Prostate gland (tissue), 2 donors: ENCODE measurements around the gene CACFD1. TPM values are rescaled to one million over a fixed set of nuclear protein-coding genes. Genes with fewer than 3 reads are reported as not detected.

Source experiments
- DNase-seq: peaks from one replicate; pipeline ENCODE4 v3.0.0-alpha.2; 2019; ENCODE audit warnings: low spot score
- H3K27ac ChIP-seq, 2 donors: fragments of 200-600 bp; sonication (generic); 2 replicates each; pipeline ENCODE4 v1.5.1; 2017 to 2019
- H3K27me3 ChIP-seq: fragments of 200-600 bp; sonication (generic); replicated peaks from 2 replicates; pipeline ENCODE4 v1.5.1; 2019; ENCODE audit not compliant: insufficient read depth
- H3K36me3 ChIP-seq, 2 donors: fragments of 200-600 bp; sonication (generic); 1 replicate in 1 of 2; 2 replicates in 1 of 2; pipeline versions ENCODE4 v1.5.1 to v1.8.1; 2017 to 2019
- H3K4me1 ChIP-seq: fragments of 200-600 bp; sonication (generic); replicated peaks from 2 replicates; pipeline ENCODE4 v1.5.1; 2019
- H3K4me3 ChIP-seq, 2 donors: fragments of 200-600 bp; sonication (generic); 2 replicates each; pipeline ENCODE4 v1.5.1; 2017 to 2019
- H3K9me3 ChIP-seq: fragments of 200-600 bp; sonication (generic); 2 replicates; pipeline ENCODE4 v1.5.1; 2017
- POLR2A ChIP-seq: fragments of 450-650 bp; IDR thresholded peaks from one replicate; pipeline ENCODE4 v1.6.1; 2016; ENCODE audit warnings: antibody characterized with exemption, mild to moderate bottlenecking
- POLR2AphosphoS5 ChIP-seq: sonication (generic); formaldehyde crosslinking; IDR thresholded peaks from one replicate; pipeline ENCODE4 v1.6.1; 2017; ENCODE audit warnings: antibody characterized with exemption
- WGBS: methylation state at CpG from one replicate; pipeline ENCODE4 v1.1.5; 2018; 5-methylcytosine and 5-hydroxymethylcytosine counted together
- intact Hi-C: fragments of 100-400 bp; cut with DNase I; formaldehyde crosslinking; loops from one replicate; pipeline ENCODE4 v1.14.2; 2022
- total RNA-seq, 2 donors: library from RNA; depleted of rRNA; stranded (reverse); fragments of >200 nt; gene quantifications; one replicate each; pipeline ENCODE4 v1.1.0, GENCODE V29; 2016
- TF ChIP-seq, protein P1 (sequence below), 4 experiments: fragments of 200-600 bp in 2 of 4; fragments of 450-650 bp in 2 of 4; sonication (generic) in 2 of 4; IDR thresholded peaks; 1 replicate in 3 of 4; 2 replicates in 1 of 4; pipeline ENCODE4 v1.5.1; 2016 to 2019; ENCODE audit warnings: antibody characterized with exemption in 4 of 4, mild to moderate bottlenecking in 2 of 4, moderate library complexity in 2 of 4

The CACFD1 gene
- total RNA-seq, 2 donors from 2014 or later = 23.0 to 40.2 TPM

GRCh38 chr9:133495327-133496293, 35.8 kb downstream of the CACFD1 start:
- no peaks in the 10 kb centered on the region for H3K9me3 ChIP-seq
- H3K4me1 ChIP-seq = no peaks in the 10 kb centered on the region
- H3K4me3 ChIP-seq = no peak overlapping the region
- 94% methylated on average over 24 of the region's 24 CpGs for WGBS
- TF ChIP-seq POLR2AphosphoS5 (no peak), POLR2A (no peak)
- TF ChIP-seq, protein P1, sequence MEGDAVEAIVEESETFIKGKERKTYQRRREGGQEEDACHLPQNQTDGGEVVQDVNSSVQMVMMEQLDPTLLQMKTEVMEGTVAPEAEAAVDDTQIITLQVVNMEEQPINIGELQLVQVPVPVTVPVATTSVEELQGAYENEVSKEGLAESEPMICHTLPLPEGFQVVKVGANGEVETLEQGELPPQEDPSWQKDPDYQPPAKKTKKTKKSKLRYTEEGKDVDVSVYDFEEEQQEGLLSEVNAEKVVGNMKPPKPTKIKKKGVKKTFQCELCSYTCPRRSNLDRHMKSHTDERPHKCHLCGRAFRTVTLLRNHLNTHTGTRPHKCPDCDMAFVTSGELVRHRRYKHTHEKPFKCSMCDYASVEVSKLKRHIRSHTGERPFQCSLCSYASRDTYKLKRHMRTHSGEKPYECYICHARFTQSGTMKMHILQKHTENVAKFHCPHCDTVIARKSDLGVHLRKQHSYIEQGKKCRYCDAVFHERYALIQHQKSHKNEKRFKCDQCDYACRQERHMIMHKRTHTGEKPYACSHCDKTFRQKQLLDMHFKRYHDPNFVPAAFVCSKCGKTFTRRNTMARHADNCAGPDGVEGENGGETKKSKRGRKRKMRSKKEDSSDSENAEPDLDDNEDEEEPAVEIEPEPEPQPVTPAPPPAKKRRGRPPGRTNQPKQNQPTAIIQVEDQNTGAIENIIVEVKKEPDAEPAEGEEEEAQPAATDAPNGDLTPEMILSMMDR (IDR thresholded peaks at IDR 0.05) = no peak
- H3K27me3 ChIP-seq = peaks cover 2% of the 10 kb centered on the region
- intact Hi-C loops = no loop called here
- H3K27ac ChIP-seq = no peak overlapping the region
- H3K36me3 ChIP-seq = no peaks in the 10 kb centered on the region
- no peak for DNase-seq

- H3K36me3 ChIP-seq = no peaks in the 10 kb centered on the region
- peaks cover 2% of the 10 kb centered on the region for H3K27me3 ChIP-seq
Measured at GRCh38 chr9:133496861-133497842, 37.4 kb downstream of the CACFD1 start.

DNA sequence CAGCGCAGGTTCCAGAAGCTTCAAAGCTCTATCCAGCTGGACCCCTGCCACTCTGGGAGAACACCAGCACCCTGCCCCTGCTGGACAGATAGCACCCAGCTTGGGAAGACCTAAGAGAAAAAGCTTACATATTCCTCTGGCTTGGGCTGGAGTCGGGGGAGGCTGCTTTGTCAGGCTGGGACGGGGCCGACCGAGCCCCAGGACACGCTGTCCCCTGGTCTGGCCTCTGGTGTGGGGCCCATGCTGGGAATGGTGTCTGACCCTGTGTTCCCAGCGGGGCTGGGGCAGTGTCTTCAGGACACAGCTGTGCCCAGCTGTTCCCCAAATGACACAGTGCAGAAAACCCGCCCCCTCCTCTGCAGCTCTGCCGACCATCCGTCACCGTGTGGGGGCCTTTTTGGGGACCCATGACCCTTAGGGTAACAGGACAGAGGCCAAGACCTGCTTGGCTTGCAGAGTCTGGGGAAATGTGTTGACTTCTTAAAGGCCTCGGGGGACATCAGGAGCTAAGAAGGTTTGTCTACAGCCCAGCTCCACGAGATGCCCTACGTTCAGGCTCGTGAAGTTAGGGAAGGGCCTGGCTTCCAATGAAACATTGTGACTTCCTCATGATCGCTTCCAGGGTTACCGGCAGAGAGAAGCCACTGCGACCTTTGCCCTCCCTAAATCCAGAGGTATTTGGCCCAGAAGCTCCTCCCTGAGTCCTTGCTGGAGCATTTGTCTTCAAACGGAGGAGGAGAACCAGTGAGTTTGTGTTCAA, 39.5 kb downstream of the CACFD1 start:
- intact Hi-C loops = no loop called here
- TF ChIP-seq, protein P1 (IDR thresholded peaks at IDR 0.05) = no peak
- no peak for TF ChIP-seq POLR2AphosphoS5
- TF ChIP-seq POLR2A = no peak
- H3K27me3 ChIP-seq = peaks cover 2% of the 10 kb centered on the region
- no peak overlapping the region for H3K4me3 ChIP-seq
- H3K9me3 ChIP-seq = no peaks in the 10 kb centered on the region
- WGBS = 56% methylated on average over 19 of the region's 19 CpGs
- H3K27ac ChIP-seq = no peak overlapping the region
- DNase-seq = no peak
- H3K36me3 ChIP-seq = no peaks in the 10 kb centered on the region
- H3K4me1 ChIP-seq = no peaks in the 10 kb centered on the region

More at GRCh38 chr9:133496861-133497842, 37.4 kb downstream of the CACFD1 start:
- Histone ChIP-seq H3K27ac (no peak overlapping the region), H3K9me3 (no peaks in the 10 kb centered on the region), H3K4me3 (no peak overlapping the region), H3K4me1 (no peaks in the 10 kb centered on the region)
- 68% methylated on average over 34 of the region's 35 CpGs for WGBS
- TF ChIP-seq POLR2A = no peak
- TF ChIP-seq, protein P1 (IDR thresholded peaks at IDR 0.05) = no peak
- no peak for TF ChIP-seq POLR2AphosphoS5
- intact Hi-C loops = no loop called here
- DNase-seq = no peak

- Histone ChIP-seq H3K4me3 (no peak overlapping the region), H3K36me3 (no peaks in the 10 kb centered on the region), H3K27ac (no peak overlapping the region), H3K4me1 (no peaks in the 10 kb centered on the region), H3K27me3 (peaks cover 2% of the 10 kb centered on the region), H3K9me3 (no peaks in the 10 kb centered on the region)
- intact Hi-C loops = no loop called here
- no peak for TF ChIP-seq POLR2AphosphoS5
- no peak for TF ChIP-seq POLR2A
- TF ChIP-seq, protein P1 (IDR thresholded peaks at IDR 0.05) = no peak
- no peak for DNase-seq
- WGBS = 75% methylated on average over 9 of the region's 12 CpGs
Measured at GRCh38 chr9:133499892-133500270, 40.1 kb downstream of the CACFD1 start.
